NCI-H748 treated with DMSO at 0.1 percent for 48 hours (cell line): ENCODE data around the gene ABHD6.
"Not testable (repeated sequence)": the region's sequence is repeated elsewhere in the genome, so short reads cannot be mapped to it uniquely, and the experiment has no call there.

ENCODE experiments used
- DNase-seq: peaks from one replicate; lab custom pipeline; 2025; lab: John Stamatoyannopoulos, UW

ABHD6 gene, protein sequence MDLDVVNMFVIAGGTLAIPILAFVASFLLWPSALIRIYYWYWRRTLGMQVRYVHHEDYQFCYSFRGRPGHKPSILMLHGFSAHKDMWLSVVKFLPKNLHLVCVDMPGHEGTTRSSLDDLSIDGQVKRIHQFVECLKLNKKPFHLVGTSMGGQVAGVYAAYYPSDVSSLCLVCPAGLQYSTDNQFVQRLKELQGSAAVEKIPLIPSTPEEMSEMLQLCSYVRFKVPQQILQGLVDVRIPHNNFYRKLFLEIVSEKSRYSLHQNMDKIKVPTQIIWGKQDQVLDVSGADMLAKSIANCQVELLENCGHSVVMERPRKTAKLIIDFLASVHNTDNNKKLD

DNA sequence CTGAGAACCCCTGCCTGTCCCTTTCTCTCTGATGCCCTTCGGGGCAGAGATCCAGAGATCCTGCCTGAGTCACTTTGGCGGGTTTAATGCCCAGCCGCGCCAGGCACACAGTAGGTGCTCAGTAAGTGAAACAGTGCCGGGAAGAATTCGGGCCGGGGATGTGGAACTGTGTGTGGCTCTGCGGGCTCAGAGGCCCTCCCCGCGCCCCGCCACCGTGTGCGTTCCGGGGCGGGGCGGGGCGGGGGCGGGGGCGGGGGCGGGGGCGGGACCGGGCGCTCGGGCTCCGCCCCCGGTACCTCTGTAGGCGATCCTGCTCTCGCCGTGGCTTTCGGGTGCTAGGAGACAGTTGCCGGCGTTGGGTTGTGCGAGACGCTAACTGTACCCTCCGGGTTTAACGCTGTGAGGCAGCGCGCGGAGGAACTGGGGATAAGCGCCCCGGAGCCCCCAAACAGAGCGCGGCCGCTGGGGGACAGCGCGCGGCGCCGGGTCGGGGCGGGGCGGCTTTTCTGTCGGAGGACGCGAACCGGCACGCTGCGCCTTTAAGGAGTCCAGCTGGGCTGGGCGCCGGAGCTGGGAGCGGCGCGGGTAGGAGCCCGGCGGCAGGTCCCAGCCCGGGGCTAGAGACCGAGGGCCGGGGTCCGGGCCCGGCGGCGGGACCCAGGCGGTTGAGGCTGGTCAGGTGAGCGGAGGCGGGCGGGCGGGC, at the start of gene ABHD6:
ABHD6 (plus strand) TSS at position 555 of the 703 bp plus-strand sequence. CDS start 18,795 bp downstream, outside the sequence.
- DNase-seq: peak; percentile 44

DNA sequence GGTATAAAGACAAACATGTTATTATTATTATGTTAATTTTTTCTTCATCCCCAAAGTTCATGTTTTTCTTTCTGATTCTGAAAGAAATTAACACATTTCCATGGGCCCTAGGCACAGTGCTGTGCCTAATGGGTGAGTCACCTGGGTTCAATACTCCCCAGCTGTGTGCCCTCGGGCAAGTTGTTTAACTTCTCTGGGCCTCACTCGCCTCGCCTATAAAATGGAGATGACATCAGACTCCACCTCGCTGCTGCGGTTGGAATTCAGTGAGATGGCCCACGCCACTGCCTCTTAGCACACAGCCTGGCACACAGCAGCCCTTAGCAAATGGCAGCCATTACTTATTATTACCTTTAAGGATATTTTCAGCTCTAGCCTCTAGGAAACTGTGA, 49.4 kb upstream of the ABHD6 start:
- DNase-seq: no peak

- DNase-seq: no peak
Measured at GRCh38 chr3:58188921-58189451, 48.6 kb upstream of the ABHD6 start.

DNA sequence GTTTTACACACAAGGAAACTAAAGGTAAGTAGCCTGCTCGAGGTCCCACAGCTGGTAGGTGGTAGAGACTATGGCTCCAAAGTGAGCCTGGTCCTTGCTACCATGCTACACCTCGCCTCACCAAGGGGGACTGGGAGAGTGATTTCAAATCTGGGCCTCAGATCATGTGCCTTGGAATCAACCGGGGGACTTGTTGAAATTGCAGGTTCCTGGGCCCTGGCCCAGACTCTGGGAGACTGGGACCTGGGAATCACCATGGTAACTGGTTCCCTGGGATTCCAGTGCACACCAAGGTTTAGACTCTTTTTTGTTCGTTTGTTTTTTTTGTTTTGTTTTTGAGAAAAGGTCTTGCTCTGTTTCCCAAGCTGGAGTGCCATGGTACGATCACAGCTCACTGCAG, 47.9 kb upstream of the ABHD6 start:
- no peak for DNase-seq

GRCh38 chr3:58190291-58190690, 47.3 kb upstream of the ABHD6 start:
- DNase-seq: no peak

GRCh38 chr3:58190882-58191281, 46.7 kb upstream of the ABHD6 start:
- no peak for DNase-seq

- DNase-seq: no peak
Measured at GRCh38 chr3:58191361-58191991, 46.1 kb upstream of the ABHD6 start.

DNA sequence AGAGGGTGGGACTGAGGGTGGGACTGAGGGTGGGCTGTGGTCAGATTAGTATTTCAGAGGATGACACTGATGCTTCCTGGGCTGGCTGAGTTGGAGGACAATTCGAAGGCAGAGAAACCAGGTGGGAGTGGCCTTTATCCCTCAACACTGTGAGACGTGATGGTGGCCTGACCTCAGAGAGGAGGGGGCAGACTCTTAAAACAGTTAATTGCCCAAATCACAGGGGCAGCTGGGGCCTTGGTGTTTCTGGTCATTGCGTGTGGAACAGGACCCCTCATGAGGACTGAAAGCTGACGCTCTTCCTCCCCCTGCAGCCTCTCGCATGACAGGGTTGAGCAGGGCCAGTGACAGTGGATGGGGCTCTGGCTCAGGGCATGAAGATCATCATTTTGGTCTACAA, 45.5 kb upstream of the ABHD6 start:
- no peak for DNase-seq

GRCh38 chr3:58193682-58194407, 43.7 kb upstream of the ABHD6 start:
- no peak for DNase-seq

DNA sequence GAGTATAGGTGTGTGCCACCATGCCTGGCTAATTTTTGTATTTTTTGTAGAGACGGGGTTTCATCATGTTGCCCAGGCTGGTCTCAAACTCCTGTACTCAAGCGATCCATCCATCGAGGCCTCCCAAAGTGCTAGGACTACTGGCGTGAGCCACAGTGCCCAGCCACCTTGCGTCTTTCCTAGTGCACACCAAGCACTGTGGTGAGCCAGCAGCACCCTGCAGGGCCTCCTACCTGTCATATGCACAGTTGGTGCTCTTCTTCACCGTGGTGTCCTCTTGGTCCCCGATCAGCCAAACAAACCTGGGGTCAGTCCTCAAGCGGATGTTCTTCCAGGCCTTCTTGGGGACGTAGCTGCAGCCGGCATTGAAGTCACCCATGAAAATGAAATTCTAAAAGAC, 40.0 kb upstream of the ABHD6 start:
- no peak for DNase-seq

DNA sequence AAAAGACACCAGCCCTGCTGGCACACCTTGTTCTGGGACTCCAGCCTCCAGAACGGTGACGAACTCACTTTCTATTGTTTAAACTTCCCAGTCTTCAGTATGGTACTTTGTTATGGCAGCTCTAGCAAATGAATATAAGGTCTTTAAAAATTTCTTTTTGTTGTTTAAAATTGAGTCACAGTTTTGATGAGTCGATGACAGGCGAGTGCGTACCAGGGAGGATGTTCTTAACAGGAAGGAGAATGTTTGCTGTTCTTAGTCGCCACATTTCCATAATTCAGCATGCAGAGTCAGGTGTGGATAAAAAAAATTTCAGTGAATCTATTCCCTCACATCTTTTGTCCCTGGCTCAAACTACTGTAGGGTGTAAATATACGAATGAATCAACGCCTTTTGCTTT, 39.2 kb upstream of the ABHD6 start:
- DNase-seq: no peak

- no peak for DNase-seq
Measured at GRCh38 chr3:58198804-58199203, 38.8 kb upstream of the ABHD6 start.

GRCh38 chr3:58200121-58200709, 37.4 kb upstream of the ABHD6 start:
- DNase-seq: no peak

DNA sequence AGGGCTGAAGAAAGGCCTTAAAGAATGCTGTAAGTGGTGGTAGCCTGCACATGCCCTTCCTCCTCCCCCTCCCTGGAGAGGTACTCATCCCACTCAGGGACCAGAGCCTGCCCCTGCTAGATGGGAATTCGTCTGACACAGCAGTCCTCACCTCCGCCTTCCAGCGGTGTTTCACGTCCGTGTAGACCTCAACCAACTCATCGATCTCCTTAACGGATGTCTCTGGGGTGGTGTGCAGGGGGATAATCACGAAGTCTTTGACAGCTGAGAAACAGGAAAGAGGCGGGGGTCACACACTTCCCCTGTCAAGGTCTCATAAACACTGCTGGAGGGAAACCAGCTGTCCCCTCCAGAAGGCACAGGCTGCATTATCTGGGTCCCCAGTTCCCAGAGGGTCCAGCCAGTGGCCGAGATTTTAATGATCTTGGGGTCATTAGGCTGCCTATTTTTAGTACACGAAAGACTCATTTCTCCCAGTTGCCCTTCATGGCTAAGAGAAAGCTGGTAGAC, 36.7 kb upstream of the ABHD6 start:
- DNase-seq: no peak

DNA sequence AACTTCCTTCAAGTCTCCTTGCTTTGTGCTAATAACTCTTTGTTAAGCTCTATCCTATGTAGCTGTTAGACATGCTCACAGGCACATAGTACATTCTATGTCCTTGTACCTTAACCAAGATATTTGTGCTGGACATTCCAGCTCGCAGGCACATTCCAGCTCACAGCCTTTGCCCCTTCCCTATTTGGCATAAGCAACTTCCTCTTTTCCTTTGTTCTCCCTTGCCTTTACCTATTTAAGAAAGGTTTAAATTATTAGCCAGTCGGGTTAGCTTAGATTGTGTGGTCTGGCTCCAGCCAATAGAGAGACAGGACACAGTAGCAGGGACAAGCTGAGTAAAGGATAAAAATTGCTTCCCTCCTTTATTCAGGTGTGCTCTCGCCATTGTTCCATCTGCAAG, 36.1 kb upstream of the ABHD6 start:
- DNase-seq: not testable (repeated sequence)

- no peak for DNase-seq
Measured at GRCh38 chr3:58202917-58203360, 34.7 kb upstream of the ABHD6 start.

GRCh38 chr3:58203541-58203940, 34.1 kb upstream of the ABHD6 start:
- no peak for DNase-seq

GRCh38 chr3:58204720-58205119, 32.9 kb upstream of the ABHD6 start:
- DNase-seq: no peak

DNA sequence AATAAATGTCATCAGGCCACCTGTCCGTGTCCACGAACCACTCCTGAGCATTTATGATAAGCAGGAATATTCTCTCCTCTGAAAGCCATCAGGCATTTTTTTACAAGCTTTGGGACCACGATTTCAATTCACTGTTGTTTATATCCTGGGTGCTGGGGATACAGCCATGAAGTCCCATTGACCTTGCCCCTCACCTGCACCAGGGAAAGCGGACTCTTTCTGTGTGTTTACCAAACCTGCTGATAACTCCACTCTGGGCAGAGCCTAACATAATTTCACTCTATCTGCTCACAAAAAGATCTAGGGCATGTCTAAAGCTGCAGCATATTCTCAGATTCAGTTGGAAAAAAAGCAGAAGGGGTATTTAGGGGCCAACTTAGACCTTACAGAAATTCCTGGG, 31.6 kb upstream of the ABHD6 start:
- no peak for DNase-seq

GRCh38 chr3:58206406-58207011, 31.1 kb upstream of the ABHD6 start:
- DNase-seq: no peak

GRCh38 chr3:58207954-58208353, 29.6 kb upstream of the ABHD6 start:
- DNase-seq: no peak
